SK-N-SH (cell line): ENCODE data around the gene TRPM2.

ENCODE experiments used
- FOXM1 ChIP-seq: IDR thresholded peaks from 2 replicates; pipeline ENCODE4 v1.4.0; 2012; ENCODE audit warnings: low read depth, mild to moderate bottlenecking
- GABPA ChIP-seq: IDR thresholded peaks from 2 replicates; pipeline ENCODE4 v1.4.0; 2012; ENCODE audit warnings: low read depth, mild to moderate bottlenecking
- MAX ChIP-seq: IDR thresholded peaks from 2 replicates; pipeline ENCODE4 v1.4.0; 2012; ENCODE audit warnings: low read depth
- MXI1 ChIP-seq: IDR thresholded peaks from 2 replicates; pipeline ENCODE4 v1.6.1; 2012; ENCODE audit warnings: mild to moderate bottlenecking, low read depth, low read length, improper control_type of control experiment
- NFIC ChIP-seq: IDR thresholded peaks from 2 replicates; pipeline ENCODE4 v1.4.0; 2012; ENCODE audit warnings: borderline replicate concordance
- POLR2AphosphoS5 ChIP-seq: IDR thresholded peaks from 2 replicates; pipeline ENCODE4 v1.6.1; 2012; ENCODE audit warnings: low read depth, low read length
- RCOR1 ChIP-seq: fragments of 150-350 bp; IDR thresholded peaks from 2 replicates; pipeline ENCODE4 v1.6.1; 2017; ENCODE audit warnings: antibody characterized with exemption, low read length
- REST ChIP-seq: IDR thresholded peaks from 2 replicates; pipeline ENCODE4 v1.6.1; 2012; ENCODE audit warnings: mild to moderate bottlenecking, low read depth, low read length, moderate library complexity
- SIN3A ChIP-seq: IDR thresholded peaks from 2 replicates; pipeline ENCODE4 v1.6.1; 2012; ENCODE audit warnings: low read depth, mild to moderate bottlenecking, low read length, moderate library complexity, borderline replicate concordance
- SMC3 ChIP-seq: IDR thresholded peaks from 2 replicates; pipeline ENCODE4 v1.6.1; 2012; ENCODE audit warnings: low read depth, low read length, improper control_type of control experiment
- TAF1 ChIP-seq: IDR thresholded peaks from 2 replicates; pipeline ENCODE4 v1.6.1; 2012; ENCODE audit warnings: low read depth, mild to moderate bottlenecking, low read length, moderate library complexity, borderline replicate concordance
- TEAD4 ChIP-seq: IDR thresholded peaks from 2 replicates; pipeline ENCODE4 v1.4.0; 2012; ENCODE audit warnings: mild to moderate bottlenecking, borderline replicate concordance; ENCODE audit not compliant: insufficient read depth
- TF ChIP-seq, protein P1 (sequence below): fragments of 200-600 bp; sonication (generic); IDR thresholded peaks from 2 replicates; pipeline ENCODE4 v1.6.1; 2017; ENCODE audit warnings: antibody characterized with exemption, mild to moderate bottlenecking, moderate library complexity

GRCh38 chr21:44356160-44356559 lies 2.7 kb downstream of the TRPM2 start:
- TF ChIP-seq, protein P1, sequence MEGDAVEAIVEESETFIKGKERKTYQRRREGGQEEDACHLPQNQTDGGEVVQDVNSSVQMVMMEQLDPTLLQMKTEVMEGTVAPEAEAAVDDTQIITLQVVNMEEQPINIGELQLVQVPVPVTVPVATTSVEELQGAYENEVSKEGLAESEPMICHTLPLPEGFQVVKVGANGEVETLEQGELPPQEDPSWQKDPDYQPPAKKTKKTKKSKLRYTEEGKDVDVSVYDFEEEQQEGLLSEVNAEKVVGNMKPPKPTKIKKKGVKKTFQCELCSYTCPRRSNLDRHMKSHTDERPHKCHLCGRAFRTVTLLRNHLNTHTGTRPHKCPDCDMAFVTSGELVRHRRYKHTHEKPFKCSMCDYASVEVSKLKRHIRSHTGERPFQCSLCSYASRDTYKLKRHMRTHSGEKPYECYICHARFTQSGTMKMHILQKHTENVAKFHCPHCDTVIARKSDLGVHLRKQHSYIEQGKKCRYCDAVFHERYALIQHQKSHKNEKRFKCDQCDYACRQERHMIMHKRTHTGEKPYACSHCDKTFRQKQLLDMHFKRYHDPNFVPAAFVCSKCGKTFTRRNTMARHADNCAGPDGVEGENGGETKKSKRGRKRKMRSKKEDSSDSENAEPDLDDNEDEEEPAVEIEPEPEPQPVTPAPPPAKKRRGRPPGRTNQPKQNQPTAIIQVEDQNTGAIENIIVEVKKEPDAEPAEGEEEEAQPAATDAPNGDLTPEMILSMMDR, result no peak
- no peak for TF ChIP-seq MAX
- no peak for TF ChIP-seq SMC3
- no peak for TF ChIP-seq SIN3A
- no peak for TF ChIP-seq GABPA
- no peak for TF ChIP-seq REST
- no peak for TF ChIP-seq NFIC
- no peak for TF ChIP-seq FOXM1
- no peak for TF ChIP-seq RCOR1
- no peak for TF ChIP-seq POLR2AphosphoS5
- no peak for TF ChIP-seq MXI1
- no peak for TF ChIP-seq TEAD4
- no peak for TF ChIP-seq TAF1
